T1000 (cell line): Measurements from ENCODE around the gene EDN2.

Experiments
- DNase-seq: peaks from one replicate; lab custom pipeline; 2025; ENCODE audit warnings: mixed read lengths; lab: John Stamatoyannopoulos, UW

Gene EDN2

GRCh38 chr1:41464885-41465284 lies 19.6 kb downstream of the EDN2 start:
- DNase-seq, result no peak

- DNase-seq, result no peak
These were observed 21.0 kb downstream of the EDN2 start for GRCh38 chr1:41463516-41463915.

GRCh38 chr1:41462680-41463004 lies 21.8 kb downstream of the EDN2 start:
- no peak for DNase-seq

GRCh38 chr1:41461790-41462679 lies 22.4 kb downstream of the EDN2 start:
- DNase-seq, result no peak

GRCh38 chr1:41456847-41457540 lies 27.5 kb downstream of the EDN2 start:
- DNase-seq, result no peak

- DNase-seq, result peak; percentile 83
These were observed 28.8 kb downstream of the EDN2 start for GRCh38 chr1:41455479-41456332.

- no peak for DNase-seq
These were observed 30.1 kb downstream of the EDN2 start for GRCh38 chr1:41454406-41454805.

GRCh38 chr1:41452704-41453290 lies 31.7 kb downstream of the EDN2 start:
- no peak for DNase-seq

- DNase-seq, result no peak
These were observed 33.7 kb downstream of the EDN2 start for GRCh38 chr1:41450747-41451285.

GRCh38 chr1:41449326-41449921 lies 35.1 kb downstream of the EDN2 start:
- DNase-seq, result no peak

- DNase-seq, result no peak
These were observed 35.7 kb downstream of the EDN2 start for GRCh38 chr1:41448821-41449220.

GRCh38 chr1:41447995-41448770 lies 36.3 kb downstream of the EDN2 start:
- peak; percentile 28 for DNase-seq

GRCh38 chr1:41446851-41447610 lies 37.5 kb downstream of the EDN2 start:
- no peak for DNase-seq

GRCh38 chr1:41444785-41445184 lies 39.7 kb downstream of the EDN2 start:
- DNase-seq, result no peak

GRCh38 chr1:41444246-41444645 lies 40.2 kb downstream of the EDN2 start:
- DNase-seq, result no peak

- no peak for DNase-seq
These were observed 41.7 kb downstream of the EDN2 start for GRCh38 chr1:41442697-41443251.

GRCh38 chr1:41440321-41441085 lies 44.0 kb downstream of the EDN2 start:
- DNase-seq, result no peak

- no peak for DNase-seq
These were observed 45.2 kb downstream of the EDN2 start for GRCh38 chr1:41439234-41439633.

- DNase-seq, result no peak
These were observed 45.8 kb downstream of the EDN2 start for GRCh38 chr1:41438711-41439110.
